HG03103 (cell line): ENCODE measurements around the gene IL18RAP.

Experiments used
- ATAC-seq: cut with Tn5 transposase; IDR thresholded peaks from one replicate; pipeline ENCODE4 v1.9.1; 2021; ENCODE audit warnings: low read depth; ENCODE audit not compliant: unreplicated experiment

The IL18RAP gene

DNA sequence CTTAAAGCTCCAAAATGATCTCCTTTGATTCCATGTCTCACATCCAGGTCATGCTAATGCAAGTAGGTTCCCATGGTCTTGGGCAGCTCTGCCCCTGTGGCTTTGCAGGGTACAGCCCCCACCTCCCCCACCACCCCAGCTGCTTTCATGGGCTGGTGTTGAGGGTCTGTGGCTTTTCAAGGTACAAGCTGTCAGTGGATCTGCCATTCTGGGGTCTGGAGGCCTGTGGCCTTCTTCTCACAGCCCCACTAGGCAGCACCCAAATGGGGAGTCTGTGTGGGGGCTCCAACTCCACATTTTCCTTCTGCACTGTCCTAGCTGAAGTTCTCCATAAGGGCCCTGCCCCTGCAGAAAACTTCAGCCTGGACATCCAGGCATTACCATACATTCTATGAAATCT lies 69.0 kb downstream of the IL18RAP start:
- ATAC-seq = no peak

DNA sequence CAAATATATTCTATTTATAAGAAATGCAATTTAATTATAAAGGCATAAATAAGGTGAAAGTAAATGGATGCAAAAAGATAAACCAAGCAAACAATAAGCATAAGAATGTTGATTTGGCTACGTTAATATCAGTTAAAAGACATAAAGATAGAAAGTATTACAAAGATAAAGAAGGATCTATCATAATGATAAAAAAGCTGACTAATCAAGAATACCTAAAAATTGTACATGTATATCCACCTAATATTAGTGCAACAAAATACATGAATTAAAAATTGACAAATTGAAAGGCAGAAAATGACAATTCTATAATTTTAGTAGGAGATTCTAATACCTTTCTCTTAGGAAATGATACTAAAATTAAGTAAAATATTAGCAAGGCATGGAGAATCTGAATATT lies 71.6 kb downstream of the IL18RAP start:
- ATAC-seq = no peak

DNA sequence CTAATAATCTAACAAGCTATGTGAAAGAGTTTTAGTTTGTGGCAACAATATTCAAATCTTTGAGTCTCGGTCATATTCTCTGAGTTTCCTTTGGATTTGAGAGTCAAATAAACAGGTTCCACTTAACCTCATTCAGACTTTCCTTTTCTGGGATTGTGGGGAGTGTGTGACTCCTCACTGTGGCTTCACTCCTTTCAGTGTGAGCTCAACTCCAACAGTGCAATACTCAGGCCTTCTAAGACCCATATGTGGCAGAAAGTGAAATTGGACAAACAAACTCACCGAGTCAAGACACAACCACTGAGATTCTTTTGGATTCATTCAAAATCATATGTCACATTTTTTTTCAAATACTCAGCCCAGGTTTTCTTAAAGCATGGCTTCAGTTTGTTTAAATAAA lies 75.5 kb downstream of the IL18RAP start:
- no peak for ATAC-seq

DNA sequence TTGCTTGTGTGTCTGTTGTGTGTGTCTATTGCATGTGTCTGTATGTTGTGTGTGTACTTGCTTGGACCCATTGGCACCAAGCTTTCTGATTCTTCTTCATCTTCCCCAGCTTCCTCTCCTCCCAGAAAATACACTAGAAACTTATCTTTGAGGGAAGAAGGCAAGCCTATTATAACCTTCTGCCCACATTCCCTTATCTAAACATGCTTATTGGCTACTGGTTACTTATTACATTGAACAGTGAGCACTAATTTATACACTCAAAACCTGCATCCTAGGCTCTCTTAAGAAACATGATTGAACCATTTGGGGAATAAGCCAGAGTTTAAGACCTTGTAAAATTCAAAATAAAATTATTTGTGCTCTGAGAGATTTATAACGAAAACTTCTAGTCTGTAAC lies 76.6 kb downstream of the IL18RAP start:
- ATAC-seq = no peak
